Measurements from ENCODE around the gene PRMT5.
A peak's percentile ranks its signal among the peaks of the same experiment; 100 is the strongest.
"Not testable (repeated sequence)": the region's sequence is repeated elsewhere in the genome, so short reads cannot be mapped to it uniquely, and the experiment has no call there.

Gene PRMT5

DNA sequence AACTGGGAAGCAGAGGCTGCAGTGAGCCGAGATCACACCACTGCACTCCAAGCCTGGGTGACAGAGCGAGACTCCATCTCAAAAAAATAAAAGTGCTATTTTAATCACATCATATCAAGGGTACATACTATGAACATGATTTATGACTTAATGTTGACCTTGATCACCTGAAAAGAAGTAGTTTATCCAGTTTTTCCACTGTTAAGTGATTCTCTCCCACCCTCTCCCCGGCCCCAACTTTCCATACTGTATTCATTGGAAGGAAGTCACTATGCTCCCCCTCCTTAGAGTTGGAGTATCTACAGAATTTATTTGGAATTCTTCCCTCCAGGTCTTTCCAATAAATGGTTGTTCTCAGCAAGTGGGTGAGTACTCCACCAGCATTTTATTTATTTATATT is 3.0 kb upstream of the PRMT5 start:
- no peak for DNase-seq

DNA sequence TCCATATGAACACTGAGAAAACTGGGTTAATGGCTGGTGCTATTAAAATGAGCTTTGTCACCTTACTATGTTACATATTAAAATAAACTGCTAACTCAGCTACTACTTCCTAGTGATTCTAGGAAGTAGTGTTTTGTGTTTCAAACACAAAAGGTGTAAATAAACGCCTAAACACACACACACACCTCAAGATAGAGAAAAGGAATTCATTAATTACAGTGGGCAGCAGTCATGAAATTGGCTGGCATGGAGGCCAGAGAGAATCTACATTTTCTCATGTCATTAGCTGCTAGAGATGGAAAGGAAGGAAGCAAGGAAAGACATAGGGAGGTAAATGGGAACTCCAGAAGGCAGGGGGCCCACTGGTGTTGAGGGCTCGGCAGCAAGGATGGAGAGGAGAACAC is 787 bp upstream of the PRMT5 start:
- no peak for DNase-seq

DNA sequence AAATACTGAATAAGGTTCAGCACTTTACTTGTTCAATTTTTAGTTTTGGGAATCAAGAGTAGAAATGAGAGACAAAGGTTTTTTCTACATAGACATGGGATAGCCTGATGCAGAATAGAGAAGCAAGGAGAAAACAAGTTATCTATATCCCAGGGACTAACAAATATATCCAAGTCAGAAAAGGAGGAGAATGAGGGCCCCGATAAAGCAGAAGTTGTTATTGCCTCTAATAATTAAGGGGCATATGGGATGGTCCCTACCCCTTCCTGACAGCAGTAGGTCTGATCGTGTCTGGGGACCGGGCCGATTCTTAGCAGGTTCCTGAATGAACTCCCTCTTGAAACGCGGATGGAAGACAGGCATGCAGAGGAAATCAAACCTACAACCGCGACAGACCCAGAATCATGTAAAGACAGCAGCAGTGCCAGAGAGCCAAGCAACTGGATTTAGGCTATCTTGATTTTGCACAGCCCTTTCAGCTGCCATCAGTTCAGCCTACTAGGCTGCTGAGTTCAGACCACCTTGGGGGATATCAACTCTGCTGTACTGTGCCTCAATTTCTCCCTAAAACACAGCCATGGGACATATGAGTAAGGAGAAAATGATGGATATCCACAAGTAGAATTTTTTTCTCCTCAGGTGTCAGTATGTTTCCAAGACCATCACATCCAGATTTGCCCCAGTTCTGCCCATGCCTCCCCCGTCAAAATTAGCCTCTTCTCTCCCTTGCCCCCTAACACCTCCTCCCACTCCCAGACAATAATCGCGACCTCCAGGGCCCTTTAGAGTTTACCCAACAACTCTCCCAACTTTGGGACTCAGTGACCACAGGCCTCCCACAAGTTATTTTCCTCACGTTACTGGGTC is 706 bp downstream of the PRMT5 start:
- DNase-seq = no peak

DNA sequence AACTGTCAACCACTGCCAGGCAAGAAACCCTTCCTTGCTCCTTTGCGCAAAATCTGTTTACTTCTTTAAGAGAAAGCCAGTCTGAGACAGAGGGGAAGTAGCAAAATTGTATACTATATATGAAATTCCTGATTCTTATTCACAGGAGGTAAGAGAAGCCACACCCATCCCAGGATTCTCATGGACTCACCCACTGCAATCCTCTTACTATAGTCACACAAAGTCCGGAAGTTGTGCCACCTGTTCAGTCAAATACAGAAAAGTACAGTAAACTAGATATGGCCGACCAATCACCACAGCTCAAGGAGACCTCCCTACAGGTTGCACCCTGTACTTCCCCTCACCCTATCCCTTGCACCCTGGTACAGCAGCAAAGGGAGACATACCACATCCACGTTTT is 2.9 kb downstream of the PRMT5 start:
- no peak for DNase-seq

DNA sequence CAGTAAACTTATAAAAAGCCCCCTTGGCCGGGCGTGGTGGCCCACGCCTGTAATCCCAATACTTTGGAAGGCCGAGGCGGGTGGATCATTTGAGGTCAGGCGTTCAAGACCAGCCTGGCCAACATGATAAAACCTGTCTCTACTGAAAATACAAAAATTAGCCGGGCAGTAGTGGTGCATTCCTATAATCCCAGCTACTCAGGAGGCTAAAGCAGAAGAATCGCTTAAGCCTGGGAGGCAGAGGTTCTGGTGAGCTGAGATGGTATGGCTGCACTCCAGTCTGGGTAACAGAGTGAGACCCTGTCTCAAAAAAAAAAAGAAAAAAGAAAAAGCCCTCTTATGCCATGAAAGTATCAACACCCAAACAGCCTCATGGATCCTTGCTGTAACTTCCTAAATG is 3.7 kb downstream of the PRMT5 start:
- no peak for DNase-seq

DNA sequence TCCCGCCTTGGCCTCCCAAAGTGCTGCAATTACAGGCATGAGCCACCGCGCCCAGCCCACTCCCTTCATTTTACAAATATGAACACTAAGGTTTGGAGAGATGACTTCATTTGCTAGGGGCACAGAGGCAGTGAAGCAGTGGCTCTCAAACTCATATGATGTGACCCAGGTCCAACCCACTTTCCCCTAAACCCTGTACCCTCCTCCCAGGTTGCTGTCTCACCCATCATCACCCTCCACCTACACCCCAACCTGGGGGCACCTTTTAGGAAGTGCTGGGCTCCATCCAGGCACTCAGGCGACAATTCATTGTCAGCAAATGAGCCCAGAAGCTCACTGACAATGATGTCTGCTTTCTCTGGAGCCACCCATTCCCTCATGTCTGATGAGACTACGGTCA is 5.4 kb downstream of the PRMT5 start:
- DNase-seq = no peak

DNA sequence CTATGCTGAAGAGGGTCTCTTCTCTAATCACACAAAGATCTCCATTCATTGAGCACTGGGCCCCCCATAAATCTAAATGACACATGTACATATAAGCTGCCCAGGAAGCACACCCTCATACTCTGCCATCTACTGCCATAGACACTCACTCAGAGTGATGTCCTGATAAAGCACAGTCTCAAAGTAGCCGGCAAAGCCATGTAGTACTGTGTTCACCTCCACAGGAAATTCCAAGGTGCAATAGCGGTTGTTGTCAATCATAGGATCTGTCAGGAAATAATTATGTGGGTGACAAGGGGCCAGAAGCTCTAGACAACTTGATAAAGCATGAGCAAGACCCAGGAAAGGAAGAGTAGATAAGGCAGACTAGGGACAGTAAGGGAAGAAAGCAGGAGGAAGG is 6.9 kb downstream of the PRMT5 start:
- DNase-seq = no peak

DNA sequence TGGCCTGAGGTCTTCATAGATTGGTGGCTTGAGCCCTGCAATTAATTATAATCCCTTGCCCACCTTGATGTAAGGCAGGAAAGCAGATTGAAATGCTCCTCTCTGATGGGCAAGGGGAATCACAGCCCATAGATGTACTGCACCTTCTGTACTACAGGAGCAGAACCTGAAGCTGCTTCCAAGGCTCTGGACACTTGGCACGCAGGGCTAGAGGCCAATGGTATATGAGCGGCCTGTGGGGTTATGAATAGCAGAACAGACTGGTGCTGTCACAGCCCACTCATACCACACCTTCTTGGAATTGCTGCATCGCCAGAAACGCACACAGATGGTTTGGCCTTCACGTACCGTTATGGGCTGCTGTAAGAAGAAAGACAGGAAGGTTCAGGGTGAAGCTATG is 8.5 kb downstream of the PRMT5 start:
- no peak for DNase-seq

DNA sequence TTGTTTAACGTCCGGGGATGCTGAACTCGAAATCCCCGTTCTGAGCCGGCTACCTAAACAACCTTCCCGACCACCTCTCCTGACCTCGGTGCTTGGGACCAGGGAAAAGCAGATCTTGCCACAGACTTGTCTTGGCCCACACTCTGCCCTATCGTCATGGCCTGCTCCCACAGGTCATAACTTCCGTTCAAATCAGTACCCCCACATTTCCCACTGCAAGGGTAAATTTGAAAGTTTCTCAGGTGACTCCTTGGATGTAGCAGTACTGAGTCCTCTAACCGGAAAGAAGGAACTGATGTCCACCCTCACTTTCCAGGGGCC is 9.6 kb downstream of the PRMT5 start:
- DNase-seq = no peak

DNA sequence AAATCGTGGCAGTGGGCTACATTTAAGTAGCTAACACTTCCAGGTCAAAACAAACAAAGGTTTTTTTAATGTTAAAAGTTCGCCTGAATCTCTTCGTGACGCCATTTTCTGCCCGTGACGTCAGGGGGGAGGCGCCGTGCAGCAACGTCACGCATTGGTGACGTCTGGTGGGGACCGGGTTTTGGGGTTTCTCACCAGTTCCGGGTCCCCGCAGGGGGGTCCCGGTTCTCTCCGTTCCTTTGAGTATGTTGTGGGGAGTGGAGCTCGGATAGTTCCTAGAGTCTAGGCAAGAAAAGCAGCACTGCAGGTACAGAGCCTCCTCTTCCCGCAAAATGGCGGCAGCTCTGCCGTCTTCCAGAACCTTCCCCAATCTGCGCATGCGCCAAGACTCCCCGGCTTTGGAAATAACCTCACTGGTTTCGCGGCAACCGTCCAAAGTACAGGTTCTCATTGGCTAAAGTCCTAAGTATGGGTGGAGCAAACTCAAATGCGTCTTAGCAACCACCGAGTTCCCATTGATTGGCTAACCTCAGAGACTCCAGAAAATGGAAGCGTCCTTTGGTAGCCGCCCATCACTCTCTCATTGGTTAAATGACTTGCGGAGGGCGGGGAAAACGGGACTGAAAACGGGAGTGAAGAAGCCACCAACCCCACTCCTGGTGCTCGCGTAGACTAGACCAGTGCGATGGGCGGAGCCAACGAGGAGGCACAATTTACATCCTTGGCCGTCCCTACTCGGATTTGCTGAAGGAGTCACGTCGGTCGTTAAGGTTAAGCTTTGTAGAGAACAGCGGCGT is 10.2 kb downstream of the PRMT5 start, which contains the start of gene RBM23:
Gene RBM23 (minus strand): TSS at position 346 of the 797 bp plus-strand sequence.
- peak; percentile 100 for DNase-seq

DNA sequence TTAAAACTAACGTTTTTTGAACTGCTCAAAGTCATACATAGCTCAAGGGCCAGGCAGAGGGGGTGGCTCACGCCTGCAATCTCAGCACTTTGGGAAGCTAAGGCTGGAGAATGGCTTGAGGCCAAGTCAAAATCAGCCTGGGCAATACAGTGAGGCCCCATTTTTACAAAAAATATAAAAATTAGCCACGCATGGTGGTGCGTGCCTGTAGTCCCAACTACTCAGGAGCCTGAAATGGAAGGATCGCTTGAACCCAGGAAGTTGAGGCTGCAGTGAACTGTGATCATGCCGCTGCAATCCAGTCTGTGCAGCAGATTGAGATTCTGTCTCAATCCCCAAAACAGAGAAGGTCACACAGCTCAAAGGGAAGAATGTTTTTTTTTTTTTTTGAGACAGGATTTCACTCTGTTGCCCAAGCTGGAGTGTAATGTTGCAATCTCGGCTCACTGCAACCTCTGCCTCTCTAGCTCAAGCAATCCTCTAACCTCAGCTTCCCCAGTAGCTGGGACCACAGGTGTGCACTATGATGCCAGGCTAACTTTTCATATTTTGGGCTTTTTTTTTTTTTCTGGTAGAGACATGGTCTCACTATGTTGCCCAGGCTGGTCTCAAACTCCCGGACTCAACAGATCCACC is 13.2 kb downstream of the PRMT5 start:
- DNase-seq = peak; percentile 12

DNA sequence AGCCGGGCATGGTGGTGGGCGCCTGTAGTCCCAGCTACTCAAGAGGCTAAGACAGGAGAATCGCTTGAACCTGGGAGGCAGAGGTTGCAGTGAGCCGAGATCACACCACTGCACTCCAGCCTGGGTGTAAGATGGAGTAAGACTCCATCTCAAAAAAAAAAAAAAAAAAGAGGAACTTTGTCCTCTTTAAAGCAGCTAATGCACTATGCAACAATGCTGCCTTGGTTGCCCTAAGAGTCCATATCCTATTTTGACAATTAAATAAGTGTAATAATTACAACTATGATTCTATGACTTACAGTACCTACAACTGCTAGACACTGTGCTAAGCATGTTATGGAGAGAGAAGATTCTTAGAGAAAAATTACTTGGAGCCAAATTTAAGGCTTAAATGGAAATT is 14.3 kb downstream of the PRMT5 start:
- not testable (repeated sequence) for DNase-seq

DNA sequence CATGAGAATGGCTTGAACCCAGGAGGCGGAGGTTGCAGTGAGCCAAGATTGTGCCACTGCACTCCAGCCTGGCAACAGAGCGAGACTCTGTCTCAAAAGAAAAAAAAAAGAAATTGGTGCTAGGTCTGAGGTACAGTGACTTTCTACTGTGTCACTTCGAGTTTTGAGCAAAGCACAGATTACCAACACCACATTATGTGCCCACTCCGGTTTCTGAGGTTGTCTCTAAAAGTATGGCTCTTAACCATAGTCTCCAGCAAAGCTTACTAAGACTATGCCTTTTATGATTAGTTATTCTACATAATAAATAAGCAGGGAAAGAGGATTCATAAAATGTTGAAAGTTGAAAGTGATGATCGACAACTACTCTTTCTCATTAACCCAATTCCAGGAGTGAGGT is 18.3 kb downstream of the PRMT5 start:
- DNase-seq = no peak

DNA sequence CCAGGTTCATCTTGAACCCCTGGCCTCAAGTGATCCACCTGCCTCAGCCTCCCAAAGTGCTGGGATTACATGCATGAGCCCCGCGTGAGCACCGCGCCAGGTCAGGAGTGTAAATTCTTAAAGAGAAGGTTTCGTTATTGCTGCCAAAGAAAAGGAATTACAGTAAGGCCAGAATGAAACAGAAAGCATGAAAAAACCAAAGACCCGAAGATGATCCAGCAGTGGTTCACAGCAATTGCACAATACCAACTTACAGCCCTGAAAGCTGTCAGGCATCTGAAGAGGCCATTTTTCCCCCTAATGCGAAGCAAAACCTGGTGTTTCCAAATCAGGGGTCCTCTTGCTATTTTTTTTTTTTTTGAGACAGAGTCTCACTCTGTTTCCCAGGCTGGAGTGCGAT is 20.6 kb downstream of the PRMT5 start:
- no peak for DNase-seq

DNA sequence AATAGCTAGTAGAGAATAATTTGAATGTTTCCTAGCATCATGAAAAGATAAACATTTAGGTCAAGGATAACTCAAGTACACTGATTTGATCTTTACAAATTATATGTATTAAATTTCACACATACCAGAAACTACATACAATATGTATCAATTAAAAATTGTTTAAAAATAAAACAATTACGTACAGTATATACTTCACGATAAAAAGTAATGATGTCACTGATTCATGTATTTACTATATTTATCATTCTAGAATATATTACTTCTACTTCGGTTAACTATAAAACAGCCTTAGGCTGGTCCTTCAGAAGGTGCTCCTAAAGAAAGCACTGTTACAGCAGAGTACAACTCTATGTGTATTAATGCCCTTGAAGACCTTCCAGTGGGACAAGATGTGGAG is 21.7 kb downstream of the PRMT5 start:
- DNase-seq = no peak

DNA sequence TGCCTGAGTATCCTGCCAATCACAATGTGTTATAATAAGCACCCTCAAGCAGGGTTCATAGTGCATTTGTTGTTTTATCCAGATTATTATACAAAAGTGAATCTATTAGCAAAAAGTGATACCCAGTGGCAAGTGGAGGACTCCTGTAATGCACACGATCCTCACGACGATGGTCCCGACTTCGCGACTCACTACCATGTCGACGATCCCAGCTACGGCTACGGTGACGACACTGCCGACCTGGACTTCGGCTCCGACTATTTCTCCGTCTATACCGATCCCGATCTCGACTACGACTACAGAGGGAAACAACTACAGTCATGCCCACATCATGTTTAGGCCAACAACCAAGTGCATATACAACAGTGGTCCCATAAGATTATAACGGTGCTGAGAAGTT is 23.1 kb downstream of the PRMT5 start:
- DNase-seq = no peak

DNA sequence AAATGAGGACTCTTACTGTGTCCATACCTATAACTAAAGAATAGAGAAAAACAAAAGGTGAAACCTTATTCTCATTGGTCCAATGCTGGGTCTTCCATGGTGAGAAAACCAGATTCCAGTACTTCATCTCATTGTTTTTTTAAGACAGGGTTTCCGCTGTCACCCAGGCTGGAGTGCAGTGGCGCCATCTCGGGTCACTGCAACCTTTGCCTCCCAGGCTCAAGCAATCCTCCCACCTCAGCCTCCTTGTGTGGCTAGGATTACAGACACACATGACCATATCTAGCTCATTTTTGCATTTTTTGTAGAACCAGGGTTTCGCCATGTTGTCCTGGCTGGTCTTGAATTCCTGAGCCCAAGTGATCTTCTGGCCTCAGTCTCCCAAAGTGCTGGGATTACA is 23.5 kb downstream of the PRMT5 start:
- no peak for DNase-seq

DNA sequence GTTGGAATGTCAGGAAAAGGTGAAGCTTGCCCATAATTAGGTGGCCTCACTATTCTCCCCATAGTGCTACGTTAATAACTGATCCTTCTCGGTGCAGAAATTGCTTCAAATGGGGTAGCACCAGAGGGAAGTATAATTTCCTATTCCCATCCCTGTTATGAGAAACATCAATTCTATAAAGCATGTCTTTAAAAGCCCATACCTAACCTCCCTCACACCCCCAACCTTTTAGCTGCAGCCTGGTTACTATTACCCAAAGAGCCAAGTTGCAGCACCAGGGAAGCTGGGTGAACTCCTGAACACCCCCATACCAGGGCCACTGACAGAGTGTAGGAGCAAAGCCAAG is 25.5 kb downstream of the PRMT5 start:
- DNase-seq = no peak

DNA sequence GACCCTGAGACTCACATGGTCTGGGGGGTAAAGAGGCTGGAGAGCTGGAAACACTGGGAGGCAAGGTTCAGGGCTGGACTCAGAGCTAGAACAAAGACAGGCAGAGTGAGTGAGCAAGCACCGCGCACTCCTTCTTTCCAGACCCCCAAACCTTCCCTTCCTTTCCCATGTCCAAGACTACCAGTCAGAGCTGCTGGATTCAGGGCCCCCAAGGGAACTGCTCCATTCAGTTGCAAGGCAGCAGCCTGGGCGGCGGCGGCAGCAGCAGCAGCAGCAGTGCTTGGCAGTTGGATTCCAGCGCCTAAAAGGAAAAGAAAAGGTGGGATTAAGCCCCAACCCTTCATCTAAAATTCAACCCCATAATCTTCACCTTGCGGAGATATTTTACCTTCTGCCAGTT is 27.4 kb downstream of the PRMT5 start:
- no peak for DNase-seq

DNA sequence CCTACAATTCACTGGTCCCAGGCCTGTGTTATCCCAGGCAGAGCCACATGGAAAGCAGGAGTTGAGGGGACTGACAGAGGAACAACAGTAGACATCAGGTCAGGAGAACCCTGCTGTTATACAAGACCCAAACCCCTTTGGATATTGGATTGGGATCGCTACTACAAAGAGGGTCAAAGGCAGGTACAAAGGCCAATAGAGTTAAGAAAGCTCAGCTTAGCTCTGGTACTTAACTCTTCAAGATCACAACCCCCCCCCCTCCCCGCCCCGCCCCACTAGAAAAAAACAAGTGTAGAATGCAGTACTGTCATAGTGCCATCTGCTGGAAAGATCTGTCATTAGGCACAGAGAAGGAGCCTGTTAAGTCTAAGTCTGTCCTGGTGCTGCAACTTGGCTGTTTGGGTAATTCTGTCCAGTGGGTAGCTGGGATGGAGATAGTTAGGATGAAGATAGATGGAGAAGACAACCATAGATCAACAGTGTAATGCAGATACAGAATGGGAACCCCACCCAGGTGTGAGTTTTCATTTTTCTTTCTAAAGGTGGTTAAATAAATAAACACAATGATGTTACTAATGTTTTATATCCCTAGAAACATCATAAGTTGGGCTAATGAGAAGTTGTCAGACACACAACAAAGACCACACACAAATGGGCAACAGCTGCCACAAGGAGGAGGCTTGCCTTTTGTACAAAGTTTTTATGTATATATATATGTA is 28.9 kb downstream of the PRMT5 start:
- DNase-seq = peak; percentile 74

DNA sequence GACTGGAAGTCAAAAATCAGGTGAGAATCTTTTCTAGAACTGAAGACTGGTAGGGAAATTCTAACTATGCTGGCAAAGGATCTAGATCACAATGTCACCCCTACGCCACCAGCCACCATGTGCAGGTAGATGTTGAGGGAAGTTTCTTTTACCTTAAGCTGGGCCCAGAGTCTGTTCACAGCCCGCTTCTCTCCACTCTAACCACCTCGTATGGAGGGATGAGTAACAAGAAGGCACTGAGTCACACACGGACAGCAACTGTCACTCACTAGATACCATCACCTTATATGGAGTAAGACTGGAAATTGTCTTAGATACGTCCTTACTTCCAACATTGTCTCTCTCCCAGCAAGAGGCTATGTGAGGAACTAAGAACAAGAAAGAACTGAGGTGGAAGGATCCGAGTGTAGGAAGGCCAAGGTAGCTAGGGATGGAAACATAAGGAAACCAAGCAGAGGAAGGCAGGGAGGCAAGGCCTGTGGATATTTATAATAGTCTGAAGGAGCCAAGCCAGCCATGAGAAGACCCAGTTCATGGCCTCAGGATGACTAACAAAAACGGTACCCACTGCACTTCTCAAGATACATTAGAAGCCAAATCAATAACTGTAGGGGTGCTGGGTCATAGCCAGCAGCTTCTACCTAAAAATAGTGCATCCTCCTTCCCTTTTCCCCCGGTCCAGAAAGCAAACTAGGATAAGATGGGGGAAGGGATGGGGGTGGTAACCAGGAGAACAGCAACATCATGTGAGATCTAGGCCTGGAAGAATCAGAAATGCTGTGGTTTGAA is 30.7 kb downstream of the PRMT5 start:
- peak; percentile 88 for DNase-seq

DNA sequence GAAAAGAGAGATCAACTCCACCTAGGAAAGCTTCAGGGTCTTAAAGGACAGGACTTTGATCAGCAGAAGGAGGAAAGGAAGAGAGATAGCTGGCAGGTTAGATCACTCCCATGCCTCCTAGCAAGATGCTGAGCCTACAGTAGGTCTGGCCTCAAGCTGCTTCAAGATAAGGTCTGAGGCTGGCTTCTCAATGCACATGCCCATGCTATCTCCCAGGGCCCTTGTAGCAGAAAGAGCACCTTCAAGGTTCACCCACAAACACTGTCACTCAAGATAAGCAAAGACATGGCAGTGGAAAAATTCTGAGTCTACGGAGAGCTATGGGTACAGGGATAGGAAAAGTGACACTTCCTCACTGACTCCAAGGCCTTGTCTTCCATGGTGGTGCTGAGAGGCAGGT is 31.8 kb downstream of the PRMT5 start:
- no peak for DNase-seq

Data from fibroblast of skin of abdomen (primary cell).